Esophagus squamous epithelium (tissue), 5 donors: ENCODE data around the gene ZNF121. TPM values are rescaled to one million over a fixed set of nuclear protein-coding genes. Genes with fewer than 3 reads are reported as not detected.

Experiments
- DNase-seq: peaks from one replicate; lab custom pipeline; 2025; lab: John Stamatoyannopoulos, UW
- H3K27ac ChIP-seq, 4 donors: fragments of 200-600 bp; sonication (generic); one replicate each; pipeline ENCODE4 v1.5.1; 2016 to 2019; ENCODE audit warnings: mild to moderate bottlenecking in 1 of 4
- H3K27me3 ChIP-seq, 4 donors: fragments of 200-600 bp; sonication (generic); 1 replicate in 3 of 4; 2 replicates in 1 of 4; pipeline versions ENCODE4 v1.5.1 to v1.6.0; 2017 to 2021; ENCODE audit warnings: antibody characterized with exemption in 1 of 4
- H3K36me3 ChIP-seq, 3 donors: fragments of 200-600 bp; sonication (generic); one replicate each; pipeline ENCODE4 v1.5.1; 2016 to 2019
- H3K4me1 ChIP-seq, 3 donors: fragments of 200-600 bp; sonication (generic); one replicate each; pipeline ENCODE4 v1.5.1; 2017 to 2019
- H3K4me3 ChIP-seq, 4 donors: fragments of 200-600 bp; sonication (generic); 1 replicate in 3 of 4; 2 replicates in 1 of 4; pipeline ENCODE4 v1.5.1; 2016 to 2019; ENCODE audit warnings: mild to moderate bottlenecking in 2 of 4, moderate library complexity in 1 of 4
- H3K9me3 ChIP-seq, 3 donors: fragments of 200-600 bp; sonication (generic); one replicate each; pipeline ENCODE4 v1.5.1; 2016 to 2019
- POLR2A ChIP-seq, 4 donors: fragments of 450-650 bp; IDR thresholded peaks; one replicate each; pipeline ENCODE4 v1.6.1; 2017; ENCODE audit warnings: antibody characterized with exemption in 4 of 4, mild to moderate bottlenecking in 4 of 4, moderate library complexity in 3 of 4
- WGBS, 2 donors: methylation state at CpG; one replicate each; pipeline ENCODE4 v1.1.5; 2018; 5-methylcytosine and 5-hydroxymethylcytosine counted together
- intact Hi-C: fragments of 100-400 bp; cut with DNase I; formaldehyde crosslinking; loops from one replicate; pipeline ENCODE4 v1.15.0; 2022
- total RNA-seq, 4 donors: library from RNA; depleted of rRNA; stranded (reverse); fragments of >200 nt; gene quantifications; one replicate each; pipeline ENCODE4 v1.1.0, GENCODE V29; 2016
- TF ChIP-seq, protein P1 (sequence below), 6 experiments: fragments of 450-650 bp in 4 of 6; fragments of 200-600 bp in 2 of 6; sonication (generic) in 2 of 6; IDR thresholded peaks; one replicate each; pipeline ENCODE4 v1.5.1; 2016 to 2019; ENCODE audit warnings: antibody characterized with exemption in 6 of 6, mild to moderate bottlenecking in 4 of 6, moderate library complexity in 4 of 6
- donor health status: DM: yes; HTN: yes; CAD: no.

The ZNF121 gene
- total RNA-seq, 4 donors from 2014 or later: 23.7 to 48.6 (median 31.1) TPM

DNA sequence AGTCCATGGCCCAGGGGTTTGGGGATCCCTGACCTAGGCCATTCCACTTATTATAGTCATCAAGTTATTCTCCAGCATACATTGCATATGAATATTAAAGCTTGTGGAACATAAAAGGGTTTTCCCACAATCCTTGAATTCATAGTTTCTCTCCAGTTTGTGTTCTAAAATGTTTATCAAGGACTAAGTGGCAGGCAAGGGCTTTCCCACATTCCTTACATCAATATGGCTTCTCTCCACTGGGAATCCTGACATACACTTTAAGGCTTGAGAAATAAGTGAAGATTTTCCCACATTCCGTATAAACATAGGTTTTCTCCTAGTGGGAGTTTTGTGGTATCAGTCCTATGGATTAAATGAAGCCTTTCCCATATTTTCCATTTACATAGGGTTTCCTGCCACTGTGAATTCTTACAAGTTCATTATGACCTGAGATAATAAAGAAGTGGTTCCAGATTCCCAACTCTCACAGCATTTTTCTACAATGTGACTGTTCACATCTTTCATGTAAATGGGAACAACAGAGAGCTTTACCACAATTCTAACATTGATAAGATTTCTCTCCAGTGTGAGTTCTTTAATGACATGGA lies 60.3 kb downstream of the ZNF121 start:
- Histone ChIP-seq H3K27me3 (no peaks in the 10 kb centered on the region), H3K4me3 (no peak overlapping the region), H3K9me3 (peaks cover 13 to 100% (median 94%) of the 10 kb centered on the region in 3 donors), H3K27ac (no peak overlapping the region), H3K36me3 (peaks cover 11 to 49% (median 12%) of the 10 kb centered on the region in 3 donors), H3K4me1 (no peaks in the 10 kb centered on the region)
- WGBS, 2 donors: 94 to 100% methylated on average over 1 of the region's 1 CpG
- intact Hi-C loops: no loop called here
- no peak for DNase-seq
- TF ChIP-seq POLR2A (IDR thresholded peaks at IDR 0.05): no peak
- TF ChIP-seq, protein P1, sequence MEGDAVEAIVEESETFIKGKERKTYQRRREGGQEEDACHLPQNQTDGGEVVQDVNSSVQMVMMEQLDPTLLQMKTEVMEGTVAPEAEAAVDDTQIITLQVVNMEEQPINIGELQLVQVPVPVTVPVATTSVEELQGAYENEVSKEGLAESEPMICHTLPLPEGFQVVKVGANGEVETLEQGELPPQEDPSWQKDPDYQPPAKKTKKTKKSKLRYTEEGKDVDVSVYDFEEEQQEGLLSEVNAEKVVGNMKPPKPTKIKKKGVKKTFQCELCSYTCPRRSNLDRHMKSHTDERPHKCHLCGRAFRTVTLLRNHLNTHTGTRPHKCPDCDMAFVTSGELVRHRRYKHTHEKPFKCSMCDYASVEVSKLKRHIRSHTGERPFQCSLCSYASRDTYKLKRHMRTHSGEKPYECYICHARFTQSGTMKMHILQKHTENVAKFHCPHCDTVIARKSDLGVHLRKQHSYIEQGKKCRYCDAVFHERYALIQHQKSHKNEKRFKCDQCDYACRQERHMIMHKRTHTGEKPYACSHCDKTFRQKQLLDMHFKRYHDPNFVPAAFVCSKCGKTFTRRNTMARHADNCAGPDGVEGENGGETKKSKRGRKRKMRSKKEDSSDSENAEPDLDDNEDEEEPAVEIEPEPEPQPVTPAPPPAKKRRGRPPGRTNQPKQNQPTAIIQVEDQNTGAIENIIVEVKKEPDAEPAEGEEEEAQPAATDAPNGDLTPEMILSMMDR (IDR thresholded peaks at IDR 0.05): no peak

Other genes starting within 250 kb of the ZNF121 start
- 1 to 10 TPM in 1 of 4 donors, under 1 TPM in 2, not detected in 1; 0.26 to 3.1 (median 0.44) TPM for gene ZNF177, start 221.5 kb downstream of the ZNF121 start, total RNA-seq
- gene ZNF266, start 148.9 kb downstream of the ZNF121 start, total RNA-seq: 10 to 100 TPM in 3 of 4 donors, 1 to 10 TPM in 1; 7.2 to 27.3 (median 10.7) TPM
- gene ZNF560, start 85.9 kb downstream of the ZNF121 start, total RNA-seq: not detected
- gene ZNF426, start 45.9 kb downstream of the ZNF121 start, total RNA-seq: 10 to 100 TPM; 18.5 to 21.7 (median 19.3) TPM
- 10 to 100 TPM; 31.3 to 52.1 (median 40.8) TPM for gene ZNF561, start 36.7 kb upstream of the ZNF121 start, total RNA-seq
- 10 to 100 TPM; 26.3 to 45.6 (median 34.0) TPM for gene ZNF562, start 90.6 kb upstream of the ZNF121 start, total RNA-seq
- gene ZNF846, start 184.2 kb upstream of the ZNF121 start, total RNA-seq: 10 to 100 TPM; 10.8 to 18.5 (median 13.5) TPM
- gene FBXL12, start 234.6 kb upstream of the ZNF121 start, total RNA-seq: 10 to 100 TPM in 3 of 4 donors, 1 to 10 TPM in 1; 6.9 to 20.0 (median 13.7) TPM
- gene UBL5, start 243.4 kb upstream of the ZNF121 start, total RNA-seq: 100 to 1,000 TPM; 394 to 688 (median 499) TPM